Measurements from ENCODE around the gene GPR15.

The GPR15 gene

DNA sequence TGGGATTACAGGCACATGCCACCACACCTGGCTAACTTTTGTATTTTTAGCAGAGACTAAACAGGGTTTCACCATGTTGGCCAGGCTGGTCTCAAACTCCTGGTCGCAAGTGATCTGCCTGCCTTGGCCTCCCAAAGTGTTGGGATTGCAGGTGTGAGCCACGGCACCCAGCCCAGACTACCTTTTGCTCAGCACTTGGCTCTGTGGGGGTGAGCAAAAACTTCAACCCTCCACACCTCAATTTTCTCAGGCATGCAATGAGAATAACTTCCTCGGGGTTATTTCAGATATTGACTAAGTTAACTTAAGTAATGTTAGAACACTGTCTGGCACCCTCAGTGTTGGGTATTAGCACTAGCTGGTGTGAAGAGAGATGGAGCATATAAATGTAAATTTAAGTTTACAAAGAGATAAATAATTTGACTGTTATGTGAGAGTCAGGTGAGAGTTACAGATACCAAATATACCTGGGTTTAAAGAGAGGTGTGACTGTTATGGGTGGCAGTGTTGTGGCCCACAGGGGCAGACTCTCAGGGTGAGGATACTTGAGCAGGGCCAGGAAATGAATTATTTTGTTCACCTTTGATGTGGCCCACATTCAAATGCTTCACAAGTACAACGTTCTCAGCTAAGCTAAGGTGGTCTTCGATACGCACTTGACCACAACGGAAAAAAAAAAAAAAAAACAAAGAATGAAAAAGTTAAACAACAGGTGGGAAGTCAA, 32.7 kb downstream of the GPR15 start:
- H2AFZ ChIP-seq (ENCODE audit: low read length): no peak overlapping the region
- H3K36me3 ChIP-seq (replicated peaks; ENCODE audit: insufficient read depth, low read length): no peaks in the 10 kb centered on the region
- H3K27me3 ChIP-seq (replicated peaks; ENCODE audit: insufficient read depth, low read length): no peaks in the 10 kb centered on the region
- peaks cover 4% of the 10 kb centered on the region; the same call in 1 of the 2 replicates for H3F3A ChIP-seq (ENCODE audit: insufficient read depth, low read length)
- no peaks in the 10 kb centered on the region for H4K20me1 ChIP-seq (ENCODE audit: insufficient read depth, low read length)
- peaks cover 27% of the 10 kb centered on the region for H3K4me1 ChIP-seq (ENCODE audit: low read length)
- no peak overlapping the region for H3K27ac ChIP-seq (ENCODE audit: low read length)
- no peak overlapping the region for H3K4me2 ChIP-seq (ENCODE audit: low read depth, low read length)
- H3K9me2 ChIP-seq (replicated peaks; ENCODE audit: insufficient read depth, low read length): no peaks in the 10 kb centered on the region
- H3K4me3 ChIP-seq (ENCODE audit: low read length): no peak overlapping the region
- H3K9ac ChIP-seq (ENCODE audit: low read length): no peak overlapping the region
- no peaks in the 10 kb centered on the region for H3K79me2 ChIP-seq (ENCODE audit: low read length)
- no peak for DNase-seq
- TF ChIP-seq CTCF (IDR thresholded peaks at IDR 0.05; ENCODE audit: low read length): no peak
- TF ChIP-seq EZH2 (optimal IDR thresholded peaks at IDR 0.05; ENCODE audit: low read depth, low read length): no peak
- no peak for TF ChIP-seq EZH2phosphoT487 (IDR thresholded peaks at IDR 0.05; ENCODE audit: low read length)
- no peaks in the 10 kb centered on the region for H3K9me3 ChIP-seq (replicated peaks; ENCODE audit: insufficient read depth, low read length)

GRCh38 chr3:98565237-98565643, 33.5 kb downstream of the GPR15 start:
- no peak overlapping the region for H3K9ac ChIP-seq (ENCODE audit: low read length)
- no peak for DNase-seq

GRCh38 chr3:98565843-98566242, 34.1 kb downstream of the GPR15 start:
- Histone ChIP-seq H3F3A (ENCODE audit: insufficient read depth, low read length) (peaks cover 4% of the 10 kb centered on the region; the same call in 1 of the 2 replicates), H3K9ac (ENCODE audit: low read length) (no peak overlapping the region), H3K9me2 (replicated peaks; ENCODE audit: insufficient read depth, low read length) (no peaks in the 10 kb centered on the region), H3K27me3 (replicated peaks; ENCODE audit: insufficient read depth, low read length) (no peaks in the 10 kb centered on the region), H3K4me3 (ENCODE audit: low read length) (no peak overlapping the region), H3K36me3 (replicated peaks; ENCODE audit: insufficient read depth, low read length) (no peaks in the 10 kb centered on the region), H3K4me1 (ENCODE audit: low read length) (peaks cover 27% of the 10 kb centered on the region), H3K9me3 (replicated peaks; ENCODE audit: insufficient read depth, low read length) (no peaks in the 10 kb centered on the region), H3K27ac (ENCODE audit: low read length) (no peak overlapping the region), H2AFZ (ENCODE audit: low read length) (no peak overlapping the region), H3K4me2 (ENCODE audit: low read depth, low read length) (no peak overlapping the region), H4K20me1 (ENCODE audit: insufficient read depth, low read length) (no peaks in the 10 kb centered on the region), H3K79me2 (ENCODE audit: low read length) (no peaks in the 10 kb centered on the region)
- no peak for TF ChIP-seq CTCF (IDR thresholded peaks at IDR 0.05; ENCODE audit: low read length)
- no peak for TF ChIP-seq EZH2phosphoT487 (IDR thresholded peaks at IDR 0.05; ENCODE audit: low read length)
- no peak for TF ChIP-seq EZH2 (optimal IDR thresholded peaks at IDR 0.05; ENCODE audit: low read depth, low read length)
- no peak for DNase-seq

More at GRCh38 chr3:98565237-98565643, 33.5 kb downstream of the GPR15 start:
- Histone ChIP-seq H3F3A (ENCODE audit: insufficient read depth, low read length) (peaks cover 4% of the 10 kb centered on the region; the same call in 1 of the 2 replicates), H3K36me3 (replicated peaks; ENCODE audit: insufficient read depth, low read length) (no peaks in the 10 kb centered on the region), H3K79me2 (ENCODE audit: low read length) (no peaks in the 10 kb centered on the region), H2AFZ (ENCODE audit: low read length) (no peak overlapping the region), H3K9me2 (replicated peaks; ENCODE audit: insufficient read depth, low read length) (no peaks in the 10 kb centered on the region), H3K4me3 (ENCODE audit: low read length) (no peak overlapping the region), H3K4me1 (ENCODE audit: low read length) (peaks cover 27% of the 10 kb centered on the region), H3K27me3 (replicated peaks; ENCODE audit: insufficient read depth, low read length) (no peaks in the 10 kb centered on the region), H3K4me2 (ENCODE audit: low read depth, low read length) (no peak overlapping the region), H4K20me1 (ENCODE audit: insufficient read depth, low read length) (no peaks in the 10 kb centered on the region), H3K9me3 (replicated peaks; ENCODE audit: insufficient read depth, low read length) (no peaks in the 10 kb centered on the region), H3K27ac (ENCODE audit: low read length) (no peak overlapping the region)
- TF ChIP-seq EZH2phosphoT487 (IDR thresholded peaks at IDR 0.05; ENCODE audit: low read length): no peak
- no peak for TF ChIP-seq CTCF (IDR thresholded peaks at IDR 0.05; ENCODE audit: low read length)
- no peak for TF ChIP-seq EZH2 (optimal IDR thresholded peaks at IDR 0.05; ENCODE audit: low read depth, low read length)

Data from MM.1S (cell line).